NCI-H2171 (cell line): ENCODE results near the gene BLOC1S4.
"Not testable (repeated sequence)": the region's sequence is repeated elsewhere in the genome, so short reads cannot be mapped to it uniquely, and the experiment has no call there.

Experiments
- DNase-seq: peaks from one replicate; lab custom pipeline; 2025; lab: John Stamatoyannopoulos, UW

The BLOC1S4 gene

DNA sequence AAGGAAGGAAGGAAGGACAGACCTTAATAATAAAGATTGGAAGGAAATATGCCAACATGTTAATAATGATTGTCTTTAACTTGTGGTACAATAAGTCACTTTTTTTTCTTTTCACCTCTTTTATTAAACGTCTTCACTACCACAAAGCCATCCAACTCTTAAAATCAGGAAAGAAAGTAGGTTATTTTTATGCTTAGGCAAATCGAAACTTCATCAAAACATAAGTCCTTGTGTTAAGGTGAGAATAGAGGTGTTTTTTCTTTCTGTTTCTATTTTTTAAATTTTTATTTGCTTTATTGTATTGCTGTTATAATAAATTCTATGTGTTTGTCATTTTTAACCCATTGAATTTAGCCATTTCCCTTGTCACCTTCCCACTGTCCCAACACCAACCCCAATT, 26.5 kb downstream of the BLOC1S4 start:
- DNase-seq = no peak

DNA sequence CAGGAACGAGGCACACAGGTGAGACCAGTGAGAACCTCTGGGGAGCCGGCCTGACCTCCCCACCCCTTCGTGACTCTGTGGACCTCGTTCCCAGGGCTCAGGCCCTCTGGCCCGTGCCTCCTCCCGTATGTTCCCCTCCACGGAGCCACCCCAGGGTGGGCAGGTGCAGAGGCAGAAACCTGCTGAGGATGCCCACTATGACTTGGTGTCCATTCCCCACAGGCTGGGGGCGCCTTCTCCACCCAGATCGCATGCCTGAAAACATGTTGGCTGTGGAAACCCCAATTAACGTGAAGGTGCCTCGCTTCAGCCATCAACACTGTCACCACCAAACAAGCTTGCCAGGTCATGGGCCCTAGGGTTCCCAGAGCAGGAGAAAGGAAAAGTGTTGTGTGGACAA, 27.0 kb downstream of the BLOC1S4 start:
- no peak for DNase-seq

DNA sequence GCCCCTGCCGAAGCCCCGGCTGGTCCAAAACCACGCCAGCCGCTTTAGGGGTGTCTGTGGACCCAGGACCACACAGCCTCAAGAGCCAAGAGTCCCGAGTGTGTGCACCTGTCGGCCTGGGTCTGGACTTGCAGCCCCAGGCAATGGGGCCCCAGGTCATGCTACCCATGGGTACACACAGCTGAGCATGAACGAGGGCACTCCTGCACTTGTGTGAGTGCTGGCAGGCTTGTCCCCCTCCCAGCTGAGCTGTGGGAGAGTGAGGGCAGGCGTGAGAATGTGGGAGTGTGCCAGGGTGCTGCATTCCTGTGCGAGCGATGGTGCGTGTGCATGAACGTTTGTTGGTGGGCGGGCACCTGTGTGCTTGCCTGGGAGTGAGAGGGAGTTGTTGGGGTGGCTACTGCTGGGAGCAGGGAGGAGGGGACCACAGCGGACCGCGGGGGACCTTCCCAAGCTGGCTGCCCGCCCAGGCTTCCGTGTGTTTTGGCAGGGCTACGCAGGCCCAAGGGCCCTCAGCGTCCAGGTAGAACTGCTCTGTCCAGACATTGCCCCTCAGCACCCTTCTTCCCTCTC, 30.8 kb downstream of the BLOC1S4 start:
- DNase-seq = no peak

DNA sequence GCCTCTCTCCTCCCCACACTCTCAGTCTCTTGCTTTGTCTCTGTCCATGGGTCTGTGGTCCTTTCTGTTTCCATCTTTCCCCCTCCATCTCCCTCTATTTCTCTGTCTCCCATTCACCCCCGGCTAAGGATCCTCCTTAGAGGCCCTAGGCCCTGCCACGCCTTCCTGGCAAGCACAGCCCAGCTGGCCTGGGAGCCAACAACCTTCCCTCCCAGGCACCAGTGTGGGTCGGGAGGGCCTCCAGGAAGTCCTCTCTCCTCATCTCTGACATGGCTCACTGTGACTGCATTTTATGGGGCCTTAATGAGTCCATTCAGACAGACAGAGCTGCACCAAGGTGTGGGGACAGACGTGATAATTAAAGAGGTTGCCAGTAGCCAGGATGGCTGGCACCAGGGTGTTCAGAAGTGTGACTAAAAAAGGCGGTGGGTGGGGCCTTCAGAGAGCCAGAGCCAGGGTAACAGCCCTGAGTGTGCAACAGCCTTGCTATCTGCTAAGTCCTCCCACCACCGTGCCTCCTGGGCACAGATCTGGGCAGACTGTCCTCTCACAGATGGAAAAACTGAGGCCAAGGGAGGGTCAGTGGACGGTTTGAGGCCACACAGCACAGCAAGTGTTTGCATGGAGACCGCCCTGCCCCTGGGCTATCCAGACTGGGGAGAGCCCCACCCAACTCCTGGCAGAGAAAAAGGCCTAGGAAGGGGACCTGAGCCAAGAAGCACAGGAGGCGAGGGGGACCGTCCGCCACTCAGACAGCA, 31.5 kb downstream of the BLOC1S4 start:
- no peak for DNase-seq

DNA sequence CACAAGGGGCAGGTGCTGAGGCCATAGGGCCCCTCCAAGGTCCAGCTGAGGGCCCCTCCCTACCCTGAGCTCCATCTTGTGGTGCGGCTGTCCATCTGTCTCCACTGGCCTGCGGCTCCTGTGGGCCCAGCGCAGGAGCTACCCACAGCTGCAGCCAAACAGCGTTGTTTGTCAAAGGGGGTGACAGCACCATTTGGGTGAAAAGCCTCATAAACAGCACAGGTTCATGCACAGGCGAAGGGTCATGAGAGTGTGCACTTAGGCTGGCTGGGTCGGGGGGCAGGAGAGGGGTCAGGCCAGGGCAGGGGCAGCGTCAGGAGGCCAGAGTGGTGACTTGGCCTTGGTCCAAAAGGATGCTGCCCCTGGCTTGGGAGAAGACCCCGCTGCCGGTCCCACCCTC, 32.3 kb downstream of the BLOC1S4 start:
- DNase-seq = no peak

DNA sequence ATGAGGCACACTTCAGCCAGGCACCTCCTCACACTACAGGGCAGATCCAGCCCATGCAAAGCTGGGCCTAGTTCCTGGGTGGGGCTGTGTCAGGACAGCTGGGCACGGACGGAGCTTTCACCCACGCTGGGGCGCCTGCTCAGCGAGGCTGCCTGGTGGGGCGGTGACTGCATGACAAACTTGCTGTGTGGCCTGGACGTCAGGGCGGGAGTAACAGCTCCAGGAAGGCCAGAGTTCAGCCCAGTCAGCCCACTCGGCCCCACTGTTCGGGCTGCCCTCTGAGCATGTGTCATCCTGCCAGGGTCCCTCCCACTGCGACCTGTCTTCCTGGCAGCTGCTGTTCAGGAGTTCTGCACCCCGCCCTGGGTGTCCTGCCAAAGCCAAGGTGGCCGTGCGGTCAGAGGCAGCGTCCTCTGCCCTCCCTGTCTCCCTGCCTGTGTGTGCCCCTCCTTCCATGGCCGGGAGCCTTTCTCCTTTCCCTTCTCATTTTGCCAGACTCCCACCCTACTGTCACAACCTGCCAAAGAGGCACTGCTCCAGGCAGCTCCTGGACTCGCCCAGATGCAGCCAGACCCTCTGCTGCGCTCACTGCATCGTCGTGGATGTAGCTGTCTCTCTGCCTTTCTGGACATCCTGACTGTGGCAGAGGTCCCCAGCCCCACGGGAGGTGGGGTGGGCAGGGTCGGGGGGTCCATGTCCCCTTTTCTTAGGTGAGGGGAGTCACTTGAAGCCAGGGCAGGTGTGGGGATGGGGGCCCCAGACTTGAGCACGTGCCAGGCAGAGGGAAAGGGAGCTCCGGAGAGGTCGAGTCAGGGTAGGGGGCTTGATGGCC, 33.6 kb downstream of the BLOC1S4 start:
- no peak for DNase-seq

DNA sequence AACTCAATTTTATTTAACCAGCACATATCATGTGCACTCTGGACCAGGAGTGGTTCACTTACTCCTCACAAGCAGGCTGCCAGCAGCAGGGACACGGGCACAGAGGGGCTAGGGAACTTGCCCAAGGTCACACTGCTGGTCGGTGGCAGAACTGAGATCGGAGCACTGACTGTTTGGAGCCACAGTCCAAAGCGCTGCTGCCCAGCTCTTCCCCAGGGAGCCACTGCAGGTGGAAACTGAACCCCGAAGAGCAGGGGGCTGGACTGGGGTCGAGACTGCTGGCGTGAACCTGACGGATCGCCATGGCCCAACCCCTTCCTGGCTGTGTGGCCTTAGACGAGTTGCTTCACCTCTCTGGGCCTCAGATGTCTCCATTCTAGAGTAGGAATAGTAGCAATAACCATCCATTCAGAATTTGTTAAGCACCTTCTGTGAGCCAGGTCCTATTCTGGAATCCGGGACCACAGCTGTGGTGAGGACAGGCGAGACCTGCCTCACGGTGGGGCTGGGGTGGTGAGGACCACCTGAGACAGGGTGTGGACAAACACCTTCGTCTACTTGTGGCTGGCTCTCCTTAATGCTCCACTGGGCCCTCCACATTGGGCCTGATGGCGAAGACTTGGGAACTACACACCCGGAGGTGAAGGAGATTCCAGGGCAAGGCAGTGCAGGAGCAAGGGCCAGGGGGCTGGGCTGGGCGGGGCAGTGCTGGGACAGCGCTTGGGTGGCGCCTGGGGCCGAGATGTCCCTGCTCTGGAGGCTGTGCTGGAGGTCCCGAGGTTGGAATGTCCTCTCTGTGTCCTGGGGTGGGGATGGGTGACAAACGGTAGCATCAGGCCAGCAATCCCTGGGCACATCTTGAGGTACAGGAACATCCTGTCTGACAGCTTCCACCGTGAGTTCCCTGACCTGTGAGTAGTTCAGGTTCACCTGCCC, 34.6 kb downstream of the BLOC1S4 start:
- DNase-seq = no peak

DNA sequence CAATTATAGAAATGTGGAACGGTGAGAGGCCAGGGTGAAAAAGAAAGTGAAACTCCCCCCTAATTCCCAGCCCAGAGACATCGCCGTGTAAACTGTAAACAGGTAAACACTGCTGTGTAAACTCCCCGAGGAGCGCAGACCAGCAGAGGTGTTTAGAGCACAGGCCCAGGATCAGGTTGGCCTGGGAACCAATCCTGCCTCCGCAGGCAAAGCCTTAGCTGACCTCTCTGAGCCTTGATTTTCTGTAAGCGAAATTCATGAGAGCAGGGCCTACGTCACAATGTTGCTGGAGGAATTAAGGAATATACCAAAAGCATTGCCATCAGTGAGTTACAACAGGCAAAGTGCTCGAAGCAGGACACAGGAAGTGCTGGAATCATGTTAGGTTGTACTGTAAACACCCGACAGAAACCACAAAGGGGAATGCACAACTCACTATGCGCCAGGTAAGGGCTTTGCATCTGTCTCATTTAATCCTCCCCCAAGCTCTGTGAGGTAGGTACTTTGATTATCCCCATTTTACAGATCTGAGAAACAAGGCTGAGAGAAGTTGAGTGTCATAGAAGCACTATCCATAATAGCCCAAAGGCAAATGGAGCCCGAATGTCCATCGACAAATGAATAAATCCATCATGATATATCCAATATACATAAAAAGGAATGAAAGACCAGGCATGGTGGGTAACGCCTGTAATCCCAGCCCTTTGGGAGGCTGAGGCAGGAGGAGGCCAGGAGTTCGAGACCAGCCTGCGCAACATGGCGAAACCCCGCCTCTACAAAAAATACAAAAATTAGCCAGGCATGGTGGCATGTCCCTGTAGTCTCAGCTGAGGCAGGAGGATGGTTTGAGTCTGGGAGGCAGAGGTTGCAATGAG, 35.9 kb downstream of the BLOC1S4 start:
- DNase-seq = no peak

DNA sequence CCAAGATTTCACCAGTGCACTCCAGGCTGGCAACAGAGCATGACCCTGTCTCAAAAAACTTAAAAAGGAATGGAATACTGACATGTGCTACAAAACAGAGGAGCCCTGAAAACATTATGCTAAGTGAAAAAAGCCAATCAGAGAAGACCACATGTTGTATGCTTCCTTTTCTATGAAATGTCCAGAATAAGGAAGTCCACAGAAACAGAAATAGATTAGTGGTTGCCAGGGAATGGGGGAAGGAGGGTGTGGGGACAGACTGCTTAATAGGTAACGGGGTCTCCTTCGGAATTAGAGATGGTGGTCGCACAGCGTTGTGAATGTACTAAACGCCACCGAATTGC, 36.5 kb downstream of the BLOC1S4 start:
- no peak for DNase-seq

DNA sequence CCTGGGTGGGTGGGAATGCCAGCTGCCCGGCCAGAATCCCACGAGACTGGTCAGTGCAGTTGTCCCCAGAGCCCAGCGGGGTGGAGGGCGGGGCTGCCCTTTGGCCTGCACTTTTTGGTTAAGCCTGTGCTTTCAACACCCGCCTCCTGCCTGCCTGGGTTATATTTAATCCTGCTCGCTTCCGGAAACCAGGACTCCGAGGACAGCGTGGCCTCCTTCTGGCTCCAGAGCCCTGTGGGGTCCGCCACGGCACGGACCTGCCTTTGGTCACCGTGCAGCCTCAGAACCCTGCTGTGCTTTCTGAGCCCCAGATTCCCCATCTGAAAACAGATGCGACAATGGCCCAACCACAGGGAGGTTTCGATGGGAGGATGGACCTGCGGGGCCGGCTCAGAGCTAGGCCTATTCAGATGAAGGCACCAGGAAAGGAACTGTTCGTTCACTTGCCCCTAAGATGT, 37.2 kb downstream of the BLOC1S4 start:
- no peak for DNase-seq

DNA sequence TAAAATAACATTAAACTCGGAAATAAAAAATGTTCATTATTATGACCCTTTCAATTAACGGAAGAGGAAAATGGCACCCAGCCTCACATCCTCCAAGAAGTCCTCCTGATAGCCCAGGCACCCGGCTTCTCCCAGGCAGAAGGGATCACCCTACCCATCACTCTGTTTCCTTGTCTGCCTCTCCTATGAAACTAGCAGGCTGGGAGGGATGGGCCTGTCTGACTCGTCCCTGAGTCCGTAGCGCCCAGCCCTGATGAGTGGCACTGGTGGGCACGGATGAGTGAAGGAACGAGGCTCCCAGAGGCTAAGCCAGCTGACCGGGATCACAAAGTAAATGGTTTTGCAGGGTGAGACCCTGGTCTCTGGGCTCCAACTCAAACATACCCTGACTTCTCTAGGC, 37.9 kb downstream of the BLOC1S4 start:
- no peak for DNase-seq

DNA sequence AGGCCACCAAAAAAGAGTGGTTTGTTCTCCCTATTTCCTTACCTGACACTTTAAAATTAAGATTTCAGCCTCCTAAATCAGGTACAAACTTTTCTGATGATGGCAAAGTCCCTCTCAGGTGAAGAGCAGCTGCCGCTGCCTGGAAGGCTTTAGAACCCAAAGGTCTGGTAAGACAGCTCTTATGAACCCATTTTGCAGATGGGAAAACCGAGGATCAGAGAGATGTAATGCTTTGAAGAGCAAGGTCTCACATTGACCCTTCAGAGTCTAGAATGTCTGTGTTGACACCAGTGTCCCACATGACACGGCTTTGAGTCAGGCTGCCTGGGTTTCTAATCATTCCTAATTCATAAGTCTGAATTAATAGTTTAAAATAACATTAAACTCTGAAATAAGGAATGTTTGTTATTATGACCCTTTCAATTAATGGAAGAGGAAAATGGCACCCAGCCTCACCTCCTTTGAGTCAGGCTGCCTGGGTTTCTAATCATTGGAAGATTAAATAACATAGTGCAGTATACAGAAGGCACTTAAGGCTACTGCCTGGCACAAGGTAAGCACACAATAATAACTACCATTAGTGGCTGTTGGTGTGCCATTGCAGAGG, 38.6 kb downstream of the BLOC1S4 start:
- no peak for DNase-seq

DNA sequence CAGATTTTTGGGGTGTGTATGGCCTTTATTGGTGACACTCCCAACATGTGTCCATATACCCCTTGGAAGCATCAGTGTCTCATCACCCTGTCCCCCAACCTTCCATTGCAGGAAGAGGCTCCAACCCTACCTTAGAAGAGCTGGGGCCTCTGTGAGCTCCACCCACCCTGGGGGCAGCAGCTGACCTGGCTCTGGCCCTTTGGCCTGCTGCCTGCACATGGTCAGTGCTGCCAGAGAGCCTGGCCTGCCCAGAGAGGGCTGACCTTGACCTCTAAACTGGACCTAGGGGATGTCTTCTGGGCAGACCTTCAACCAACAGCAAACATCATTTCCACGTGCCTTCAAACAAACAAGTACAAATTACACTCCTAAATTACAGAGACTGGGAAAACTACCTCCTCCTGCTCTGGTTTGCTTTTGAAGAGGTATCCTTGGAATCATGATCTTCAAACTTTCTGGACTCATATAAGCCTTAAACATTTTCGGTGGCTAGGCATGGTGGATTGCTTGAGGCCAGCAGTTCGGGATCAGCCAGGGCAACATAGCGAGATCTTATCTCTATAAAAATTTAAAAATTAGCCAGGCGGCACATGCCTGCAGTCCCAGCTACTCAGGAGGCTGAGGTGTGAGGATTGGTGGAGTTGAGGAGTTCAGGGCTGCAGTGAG, 39.2 kb downstream of the BLOC1S4 start:
- DNase-seq = no peak

DNA sequence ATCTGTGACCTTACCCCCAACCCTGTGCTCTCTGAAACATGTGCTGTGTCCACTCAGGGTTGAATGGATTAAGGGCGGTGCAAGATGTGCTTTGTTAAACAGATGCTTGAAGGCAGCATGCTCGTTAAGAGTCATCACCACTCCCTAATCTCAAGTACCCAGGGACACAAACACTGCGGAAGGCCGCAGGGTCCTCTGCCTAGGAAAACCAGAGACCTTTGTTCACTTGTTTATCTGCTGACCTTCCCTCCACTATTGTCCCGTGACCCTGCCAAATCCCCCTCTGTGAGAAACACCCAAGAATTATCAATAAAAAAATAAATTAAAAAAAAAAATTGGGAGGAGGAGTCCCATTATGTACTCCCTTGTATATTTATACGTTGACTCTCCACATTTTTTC, 40.4 kb downstream of the BLOC1S4 start:
- not testable (repeated sequence) for DNase-seq

DNA sequence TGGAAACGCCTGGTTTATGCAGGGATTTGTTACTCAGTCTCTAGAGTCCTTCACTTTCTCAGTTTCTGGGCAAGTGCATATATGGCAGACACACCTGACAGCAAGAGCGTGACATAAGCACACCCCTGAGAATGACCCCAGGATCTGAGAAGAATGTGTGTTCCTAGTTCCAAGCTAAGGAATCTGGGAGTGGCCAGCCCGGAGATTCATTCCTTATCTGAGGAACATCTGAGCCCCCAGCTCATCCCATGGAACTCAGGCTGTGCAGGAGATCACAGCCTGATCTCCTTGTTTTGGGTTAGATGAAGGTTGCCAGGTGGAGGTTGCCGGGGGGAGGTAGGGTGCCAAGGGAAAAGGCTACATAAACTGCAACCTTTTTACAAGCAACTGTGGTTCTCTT, 42.8 kb downstream of the BLOC1S4 start:
- no peak for DNase-seq

DNA sequence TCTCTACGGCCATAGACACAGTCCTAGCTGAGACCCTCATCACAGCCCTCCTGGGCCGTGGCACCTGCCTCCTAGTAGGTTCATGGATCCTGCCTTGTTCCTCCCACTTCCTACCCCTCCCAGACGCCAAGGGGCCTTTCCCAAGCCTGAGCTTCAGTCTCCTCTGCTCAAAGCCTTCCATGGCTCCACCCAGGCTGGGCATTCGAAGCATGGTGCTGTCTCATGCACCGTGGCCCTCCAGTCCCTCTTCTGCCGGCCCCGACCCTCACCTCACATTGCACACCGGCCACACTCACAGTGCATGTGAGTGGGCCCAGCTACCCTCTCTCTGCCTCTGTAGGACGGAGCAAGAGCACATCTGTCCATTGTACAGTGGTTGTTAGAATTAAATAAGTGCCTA, 44.9 kb downstream of the BLOC1S4 start:
- no peak for DNase-seq

DNA sequence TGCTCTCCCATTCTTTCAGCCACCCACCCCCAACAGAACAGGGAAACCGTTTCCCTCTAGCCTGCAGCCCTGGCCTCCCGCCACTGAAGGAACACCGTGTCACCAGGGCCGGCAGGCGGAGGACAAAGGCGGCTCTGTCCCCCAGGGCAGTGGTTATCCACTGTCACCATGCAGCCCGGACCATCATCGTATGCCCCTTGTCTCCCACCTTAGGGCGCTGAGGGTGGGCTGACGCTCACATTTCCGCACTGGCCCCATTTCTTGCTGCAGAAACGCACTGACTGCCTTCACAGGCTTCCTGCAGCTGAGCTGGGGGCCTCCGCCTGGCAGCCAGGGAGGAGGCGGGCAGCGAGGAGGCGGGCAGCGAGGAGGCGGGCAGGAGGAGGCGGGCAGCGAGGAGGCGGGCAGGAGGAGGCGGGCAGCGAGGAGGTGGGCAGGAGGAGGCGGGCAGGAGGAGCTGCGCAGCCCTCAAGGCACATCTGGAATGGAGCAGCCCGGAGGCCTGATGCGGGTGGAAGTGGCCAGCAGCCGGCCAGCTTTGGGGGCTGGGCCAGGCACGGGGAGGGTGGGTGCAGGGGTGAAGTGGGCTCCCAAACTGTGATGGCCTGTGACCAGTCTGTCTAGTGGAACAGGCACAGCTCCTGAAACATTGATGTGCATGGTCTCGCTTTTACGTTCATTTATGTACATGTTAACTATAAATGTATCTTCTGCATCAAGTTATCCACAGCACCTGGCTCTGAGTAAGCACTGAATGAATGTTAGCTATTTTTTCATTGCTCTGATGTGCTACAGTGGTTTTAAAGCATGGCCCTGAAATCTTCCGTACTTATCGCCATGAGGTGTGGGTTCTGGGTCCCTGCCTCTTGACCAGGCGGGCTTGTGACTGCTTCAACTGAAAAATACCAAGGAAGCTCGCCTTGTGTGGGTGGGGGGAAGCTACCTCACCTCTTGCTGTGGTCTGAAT, 46.0 kb downstream of the BLOC1S4 start:
- DNase-seq = no peak

DNA sequence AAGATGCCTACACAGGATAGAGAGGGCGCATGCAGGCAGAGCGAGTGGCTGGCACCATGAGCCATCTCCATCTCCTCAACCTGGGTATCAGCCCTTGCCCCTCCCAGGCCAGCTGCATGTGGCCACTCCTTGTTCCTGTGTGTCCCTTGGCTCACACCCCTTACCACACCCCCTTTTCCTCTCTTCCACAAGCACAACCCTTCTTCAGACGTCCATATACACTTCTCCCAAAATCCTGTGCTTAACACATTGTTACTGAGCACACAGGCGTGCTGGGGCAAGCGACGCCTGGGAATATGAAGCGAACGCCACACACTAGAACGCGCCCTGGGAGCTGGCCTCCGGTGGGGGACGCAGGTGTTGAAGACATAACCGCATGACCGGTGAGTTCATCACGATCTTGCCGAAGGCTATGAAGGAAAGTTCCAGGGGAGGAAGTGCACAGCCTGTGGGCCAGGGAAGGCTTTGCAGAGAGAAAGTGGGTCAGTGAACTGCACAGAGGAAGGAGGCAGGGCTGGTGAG, 47.4 kb downstream of the BLOC1S4 start:
- no peak for DNase-seq
